CD8-positive, alpha-beta memory T cell (primary cell): Measurements from ENCODE around the gene RNF135. TPM values are rescaled to one million over a fixed set of nuclear protein-coding genes. Genes with fewer than 3 reads are reported as not detected.
"Not testable (repeated sequence)": the region's sequence is repeated elsewhere in the genome, so short reads cannot be mapped to it uniquely, and the experiment has no call there.

ENCODE experiments used
- CTCF ChIA-PET: fragments of 350-600 bp; sonication (Branson Sonifier 250); formaldehyde crosslinking; loops from one replicate; lab custom pipeline; 2021; ENCODE audit warnings: antibody characterized with exemption; lab: Charles Lee
- POLR2A ChIA-PET: fragments of 350-600 bp; sonication (Branson Sonifier 250); formaldehyde crosslinking; loops from one replicate; lab custom pipeline; 2021; ENCODE audit warnings: antibody characterized with exemption; lab: Charles Lee
- DNase-seq, 5 donors: peaks; one replicate each; pipeline versions ENCODE4 v3.0.0 to v3.0.0-alpha.2; 2020 to 2022; ENCODE audit warnings: mixed read lengths in 1 of 5
- H3K27ac ChIP-seq: one replicate; pipeline ENCODE4 v1.7.0; 2013; ENCODE audit warnings: low read depth, mild to moderate bottlenecking, low read length, moderate library complexity
- H3K27me3 ChIP-seq: 2 replicates; pipeline ENCODE4 v1.7.0; 2013; ENCODE audit warnings: low read length, mild to moderate bottlenecking; ENCODE audit not compliant: insufficient read depth, poor library complexity, severe bottlenecking
- H3K36me3 ChIP-seq: 2 replicates; pipeline ENCODE4 v1.7.0; 2013; ENCODE audit warnings: mild to moderate bottlenecking, low read length, moderate library complexity; ENCODE audit not compliant: insufficient read depth
- H3K4me1 ChIP-seq: 2 replicates; pipeline ENCODE4 v1.7.0; 2013; ENCODE audit warnings: mild to moderate bottlenecking, low read length, moderate library complexity; ENCODE audit not compliant: insufficient read depth
- H3K4me3 ChIP-seq: 2 replicates; pipeline ENCODE4 v1.7.0; 2013; ENCODE audit warnings: mild to moderate bottlenecking, low read length
- H3K9me3 ChIP-seq: 2 replicates; pipeline ENCODE4 v1.7.0; 2013; ENCODE audit warnings: mild to moderate bottlenecking, low read length
- H3K27ac Mint-ChIP-seq, 8 donors: one replicate each; pipeline ENCODE4 v1.8.0; 2020 to 2021; ENCODE audit warnings: mixed read lengths in 8 of 8, mild to moderate bottlenecking in 6 of 8, inconsistent platforms in 3 of 8, moderate library complexity in 3 of 8
- H3K27me3 Mint-ChIP-seq, 2 donors: one replicate each; pipeline ENCODE4 v1.8.0; 2020 to 2021; ENCODE audit warnings: mixed read lengths in 2 of 2, mild to moderate bottlenecking in 1 of 2, moderate library complexity in 1 of 2
- H3K36me3 Mint-ChIP-seq, 3 donors: one replicate each; pipeline ENCODE4 v1.8.0; 2020 to 2021; ENCODE audit warnings: mixed read lengths in 3 of 3, inconsistent platforms in 1 of 3, mild to moderate bottlenecking in 1 of 3
- H3K4me1 Mint-ChIP-seq, 3 donors: one replicate each; pipeline ENCODE4 v1.8.0; 2020 to 2021; ENCODE audit warnings: mixed read lengths in 3 of 3, inconsistent platforms in 1 of 3, mild to moderate bottlenecking in 1 of 3
- H3K4me3 Mint-ChIP-seq, 7 donors: one replicate each; pipeline ENCODE4 v1.8.0; 2020 to 2021; ENCODE audit warnings: mixed read lengths in 7 of 7, mild to moderate bottlenecking in 6 of 7, moderate library complexity in 4 of 7, inconsistent platforms in 2 of 7
- H3K9me3 Mint-ChIP-seq, 5 donors: one replicate each; pipeline ENCODE4 v1.8.0; 2020 to 2022; ENCODE audit warnings: mixed read lengths in 5 of 5, mild to moderate bottlenecking in 3 of 5, moderate library complexity in 2 of 5, inconsistent platforms in 1 of 5
- polyA plus RNA-seq: library from polyadenylated mRNA; unstranded; fragments of 300-500 nt; fragmentation: Illumina TruSeq; gene quantifications from one replicate; pipeline ENCODE4 v1.2.3, GENCODE V29; 2021
- total RNA-seq, 2 experiments: library from RNA; stranded (reverse); gene quantifications; one replicate each; pipeline ENCODE4 v1.2.3, GENCODE V29; 2021

RNF135 gene
- total and polyA plus RNA-seq, 3 experiments from 2014 or later = 7.5 to 9.2 (median 7.9) TPM

GRCh38 chr17:30929081-30929633 lies 41.7 kb upstream of the RNF135 start:
- no peaks in the 10 kb centered on the region for H3K9me3 Mint-ChIP-seq
- H3K36me3 ChIP-seq = no peaks in the 10 kb centered on the region
- H3K36me3 Mint-ChIP-seq = no peaks in the 10 kb centered on the region
- ChIA-PET POLR2A (interaction anchor here (0.5 kb wide), 1 partner anchor 34 kb away, joined by 3 read pairs; no protein-coding TSS in a partner anchor), CTCF (no interaction called here)
- peaks cover 23 to 27% of the 10 kb centered on the region in 2 donors for H3K27me3 Mint-ChIP-seq
- no peaks in the 10 kb centered on the region for H3K9me3 ChIP-seq
- peaks cover 5% of the 10 kb centered on the region for H3K27me3 ChIP-seq
- H3K4me1 Mint-ChIP-seq = no peaks in the 10 kb centered on the region
- no peak overlapping the region for H3K27ac ChIP-seq
- no peaks in the 10 kb centered on the region for H3K4me1 ChIP-seq
- peak overlapping the region in 1 of 8 donors; percentile 4 for H3K27ac Mint-ChIP-seq
- H3K4me3 ChIP-seq = no peak overlapping the region
- H3K4me3 Mint-ChIP-seq = no peak overlapping the region
- no peak for DNase-seq

- H3K27ac ChIP-seq, CTCF ChIA-PET, H3K27me3 ChIP-seq, H3K9me3 ChIP-seq, H3K4me1 ChIP-seq, H3K27ac Mint-ChIP-seq, H3K4me3 ChIP-seq, H3K36me3 ChIP-seq, DNase-seq, H3K4me3 Mint-ChIP-seq, H3K36me3 Mint-ChIP-seq, H3K9me3 Mint-ChIP-seq, POLR2A ChIA-PET, H3K4me1 Mint-ChIP-seq: not testable (repeated sequence)
- H3K27me3 Mint-ChIP-seq = peaks cover 19 to 20% of the 10 kb centered on the region in 2 donors
These were observed 41.0 kb upstream of the RNF135 start for GRCh38 chr17:30929861-30930260.

GRCh38 chr17:30930495-30930894 lies 40.3 kb upstream of the RNF135 start:
- no peak overlapping the region for H3K27ac Mint-ChIP-seq
- no peak overlapping the region for H3K27ac ChIP-seq
- H3K9me3 ChIP-seq = no peaks in the 10 kb centered on the region
- no peaks in the 10 kb centered on the region for H3K36me3 ChIP-seq
- H3K4me1 ChIP-seq = no peaks in the 10 kb centered on the region
- peaks cover 5% of the 10 kb centered on the region for H3K27me3 ChIP-seq
- H3K36me3 Mint-ChIP-seq = no peaks in the 10 kb centered on the region
- DNase-seq = no peak
- H3K9me3 Mint-ChIP-seq = no peaks in the 10 kb centered on the region
- no peaks in the 10 kb centered on the region for H3K4me1 Mint-ChIP-seq
- peaks cover 17 to 20% of the 10 kb centered on the region in 2 donors for H3K27me3 Mint-ChIP-seq
- CTCF ChIA-PET = no interaction called here
- H3K4me3 ChIP-seq = no peak overlapping the region
- POLR2A ChIA-PET = no interaction called here
- H3K4me3 Mint-ChIP-seq = no peak overlapping the region

DNA sequence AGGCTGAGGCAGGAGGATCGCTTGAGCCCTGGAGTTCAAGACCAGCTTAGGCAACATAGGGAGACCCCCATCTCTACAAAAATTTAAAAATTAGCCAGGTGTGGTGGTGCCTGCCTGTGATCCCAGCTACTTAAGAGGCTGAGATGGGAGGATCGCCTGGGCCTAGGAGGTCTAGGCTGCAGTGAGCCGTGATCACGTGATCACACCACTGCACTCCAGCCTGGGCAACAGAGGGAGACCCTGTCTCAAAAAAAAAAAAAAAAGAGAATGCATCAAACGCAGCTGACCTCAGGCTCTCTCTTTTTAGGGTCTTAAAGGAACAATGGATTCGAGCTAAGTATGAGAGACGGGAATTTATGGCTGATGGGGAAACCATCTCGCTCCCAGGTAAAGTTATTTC lies 39.3 kb upstream of the RNF135 start:
- H3K36me3 Mint-ChIP-seq, POLR2A ChIA-PET, H3K9me3 Mint-ChIP-seq, H3K4me3 Mint-ChIP-seq, H3K9me3 ChIP-seq, CTCF ChIA-PET, H3K27me3 ChIP-seq, H3K36me3 ChIP-seq, H3K4me3 ChIP-seq, H3K4me1 ChIP-seq, H3K27ac ChIP-seq, DNase-seq, H3K4me1 Mint-ChIP-seq, H3K27ac Mint-ChIP-seq: not testable (repeated sequence)
- peaks cover 6 to 11% of the 10 kb centered on the region in 2 donors for H3K27me3 Mint-ChIP-seq

DNA sequence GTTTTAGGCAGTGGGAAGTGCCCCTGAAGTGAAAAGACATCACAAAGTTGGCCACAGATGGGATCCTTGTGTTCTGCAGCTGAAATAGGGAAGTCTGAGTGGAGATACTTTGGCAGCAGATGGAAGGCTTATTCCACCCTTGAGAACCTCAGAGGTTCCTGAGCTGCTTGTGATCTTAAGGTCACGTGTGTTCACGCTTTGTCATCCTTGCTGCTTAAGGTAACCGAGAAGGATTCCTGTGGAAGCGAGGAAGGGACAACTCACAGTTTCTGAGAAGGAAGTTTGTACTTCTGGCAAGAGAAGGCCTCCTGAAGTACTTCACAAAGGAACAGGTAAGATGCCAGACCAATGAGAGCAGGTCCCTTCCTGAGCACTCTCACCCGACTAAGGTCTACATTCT lies 36.9 kb upstream of the RNF135 start:
- Mint-ChIP-seq H3K4me3 (no peak overlapping the region), H3K9me3 (no peaks in the 10 kb centered on the region), H3K4me1 (no peaks in the 10 kb centered on the region), H3K36me3 (no peaks in the 10 kb centered on the region), H3K27me3 (peaks cover 0 to 3% of the 10 kb centered on the region in 2 donors), H3K27ac (no peak overlapping the region)
- ChIA-PET CTCF (no interaction called here), POLR2A (no interaction called here)
- Histone ChIP-seq H3K9me3 (no peaks in the 10 kb centered on the region), H3K27me3 (no peaks in the 10 kb centered on the region), H3K36me3 (no peaks in the 10 kb centered on the region), H3K4me1 (no peaks in the 10 kb centered on the region), H3K27ac (no peak overlapping the region), H3K4me3 (no peak overlapping the region)
- DNase-seq = no peak

DNA sequence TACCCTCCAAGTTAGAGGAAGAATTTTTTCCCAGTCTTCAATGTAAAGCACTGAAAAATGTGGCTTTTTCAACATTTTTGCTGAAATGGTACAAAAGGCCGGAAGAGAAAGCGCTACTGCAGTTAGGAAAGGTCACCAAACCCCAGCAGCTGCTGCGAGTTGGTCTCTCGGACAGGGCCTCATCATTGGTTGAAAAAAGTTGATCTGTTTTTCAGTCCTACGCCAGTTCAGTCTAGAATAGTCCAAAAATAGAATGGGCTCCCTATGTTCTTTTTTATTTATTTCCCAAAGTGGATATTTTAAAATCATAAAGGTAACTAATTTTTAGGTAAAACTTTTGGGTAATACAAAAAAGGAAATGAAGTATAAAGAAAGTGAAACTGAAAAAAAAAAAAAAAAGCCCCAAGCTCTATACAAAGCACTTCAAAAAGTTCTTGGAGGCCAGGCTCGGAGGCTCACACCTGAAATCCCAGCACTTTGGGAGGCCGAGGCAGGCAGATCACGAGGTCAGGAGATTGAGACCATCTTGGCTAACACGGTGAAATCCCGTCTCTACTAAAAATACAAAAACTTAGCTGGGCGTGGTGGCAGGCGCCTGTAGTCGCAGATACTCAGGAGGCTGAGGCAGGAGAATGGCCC lies 31.7 kb upstream of the RNF135 start:
- ChIA-PET CTCF (no interaction called here), POLR2A (interaction anchor here (0.5 kb wide), 1 partner anchor 32 kb away, joined by 3 read pairs; the partner anchor contains the start of gene RNF135)
- Histone ChIP-seq H3K27ac (no peak overlapping the region), H3K27me3 (no peaks in the 10 kb centered on the region), H3K4me1 (no peaks in the 10 kb centered on the region), H3K9me3 (no peaks in the 10 kb centered on the region), H3K4me3 (no peak overlapping the region), H3K36me3 (no peaks in the 10 kb centered on the region)
- Mint-ChIP-seq H3K36me3 (peaks cover 0 to 3% (median 0%) of the 10 kb centered on the region in 3 donors), H3K27ac (peak overlapping the region in 1 of 8 donors; percentile 7), H3K4me1 (peaks cover 0 to 4% (median 0%) of the 10 kb centered on the region in 3 donors), H3K27me3 (peaks cover 1 to 3% of the 10 kb centered on the region in 2 donors), H3K4me3 (peak overlapping the region in 2 of 7 donors; percentile 12 to 32), H3K9me3 (no peaks in the 10 kb centered on the region)
- peak in 1 of 5 donors; percentile 8 for DNase-seq

GRCh38 chr17:30942308-30943079 lies 28.3 kb upstream of the RNF135 start:
- no peaks in the 10 kb centered on the region for H3K36me3 ChIP-seq
- POLR2A ChIA-PET = no interaction called here
- no peak overlapping the region for H3K4me3 Mint-ChIP-seq
- H3K4me1 ChIP-seq = no peaks in the 10 kb centered on the region
- no peaks in the 10 kb centered on the region for H3K9me3 Mint-ChIP-seq
- CTCF ChIA-PET = no interaction called here
- no peak overlapping the region for H3K27ac ChIP-seq
- H3K27ac Mint-ChIP-seq = no peak overlapping the region
- no peaks in the 10 kb centered on the region for H3K9me3 ChIP-seq
- H3K27me3 Mint-ChIP-seq = peaks cover 0 to 3% of the 10 kb centered on the region in 2 donors
- H3K27me3 ChIP-seq = no peaks in the 10 kb centered on the region
- peaks cover 0 to 3% (median 0%) of the 10 kb centered on the region in 3 donors for H3K36me3 Mint-ChIP-seq
- H3K4me1 Mint-ChIP-seq = peaks cover 0 to 4% (median 0%) of the 10 kb centered on the region in 3 donors
- H3K4me3 ChIP-seq = no peak overlapping the region
- no peak for DNase-seq

- no peak for DNase-seq
- no peaks in the 10 kb centered on the region for H3K27me3 Mint-ChIP-seq
- Histone ChIP-seq H3K4me1 (no peaks in the 10 kb centered on the region), H3K27me3 (no peaks in the 10 kb centered on the region), H3K4me3 (no peak overlapping the region), H3K36me3 (no peaks in the 10 kb centered on the region), H3K27ac (no peak overlapping the region), H3K9me3 (no peaks in the 10 kb centered on the region)
- H3K4me1 Mint-ChIP-seq = peaks cover 0 to under 1% (median 0%) of the 10 kb centered on the region in 3 donors
- H3K27ac Mint-ChIP-seq = no peak overlapping the region
- no peaks in the 10 kb centered on the region for H3K9me3 Mint-ChIP-seq
- ChIA-PET CTCF (no interaction called here), POLR2A (no interaction called here)
- H3K36me3 Mint-ChIP-seq = no peaks in the 10 kb centered on the region
- no peak overlapping the region for H3K4me3 Mint-ChIP-seq
These were observed 23.0 kb upstream of the RNF135 start for GRCh38 chr17:30947796-30948195.
